ENCODE results near the gene CD2AP. TPM values are rescaled to one million over a fixed set of nuclear protein-coding genes. Genes with fewer than 3 reads are reported as not detected.
"Not testable (repeated sequence)": the region's sequence is repeated elsewhere in the genome, so short reads cannot be mapped to it uniquely, and the experiment has no call there.

CD2AP gene
- total RNA-seq, 1 experiment from 2014 or later = 27.1 TPM

DNA sequence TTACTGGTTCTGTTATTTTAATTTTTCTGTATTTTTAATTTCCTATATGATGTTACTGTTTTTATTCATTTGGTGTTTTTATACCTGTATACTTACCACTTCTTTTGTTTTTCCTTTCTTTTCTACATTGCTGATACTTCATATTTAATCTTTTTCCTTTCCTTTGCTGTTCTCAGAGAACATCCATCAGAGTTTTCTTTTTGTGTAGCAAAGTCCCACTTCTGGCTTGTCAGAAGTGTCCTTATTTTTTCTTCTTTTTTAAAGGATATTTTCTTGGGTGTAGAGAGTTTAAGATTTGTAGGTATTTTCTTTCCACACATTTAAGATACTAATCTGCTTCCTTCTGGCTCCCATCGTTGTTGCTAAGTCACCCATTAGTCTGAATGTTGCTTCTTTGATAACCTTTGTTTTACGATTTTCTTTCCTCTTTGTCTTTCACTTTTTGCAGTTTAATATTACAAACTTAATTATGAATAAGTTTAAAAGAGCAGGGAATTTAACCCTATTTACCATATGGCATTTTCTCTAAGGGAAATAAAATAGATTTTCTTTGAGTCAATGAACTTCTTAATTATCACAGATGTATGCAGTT lies 18.5 kb downstream of the CD2AP start:
- DNase-seq (ENCODE audit: low spot score) = no peak

- DNase-seq (ENCODE audit: low spot score) = no peak
These were observed 19.5 kb downstream of the CD2AP start for GRCh38 chr6:47496935-47497579.

DNA sequence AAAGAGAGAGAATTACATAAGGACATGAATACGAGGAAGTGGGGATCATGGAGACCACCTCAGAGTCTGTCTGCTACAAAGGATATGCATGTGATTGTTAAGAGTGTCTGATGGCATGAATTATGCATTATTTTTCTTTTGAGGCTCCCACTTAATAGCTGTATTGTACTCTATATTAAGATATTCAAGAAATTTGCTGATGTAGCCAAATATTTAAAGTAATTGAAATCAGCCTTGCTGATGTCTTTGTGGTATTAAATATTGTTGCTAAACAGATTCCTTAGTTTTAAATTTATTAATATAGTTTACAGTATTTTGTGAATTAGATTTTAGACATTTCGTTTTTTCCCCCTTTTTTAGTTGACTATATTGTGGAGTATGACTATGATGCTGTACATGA lies 25.3 kb downstream of the CD2AP start:
- no peak for DNase-seq (ENCODE audit: low spot score)

GRCh38 chr6:47509937-47510336 lies 32.3 kb downstream of the CD2AP start:
- DNase-seq (ENCODE audit: low spot score) = no peak

- DNase-seq (ENCODE audit: low spot score) = no peak
These were observed 35.3 kb downstream of the CD2AP start for GRCh38 chr6:47512872-47513271.

DNA sequence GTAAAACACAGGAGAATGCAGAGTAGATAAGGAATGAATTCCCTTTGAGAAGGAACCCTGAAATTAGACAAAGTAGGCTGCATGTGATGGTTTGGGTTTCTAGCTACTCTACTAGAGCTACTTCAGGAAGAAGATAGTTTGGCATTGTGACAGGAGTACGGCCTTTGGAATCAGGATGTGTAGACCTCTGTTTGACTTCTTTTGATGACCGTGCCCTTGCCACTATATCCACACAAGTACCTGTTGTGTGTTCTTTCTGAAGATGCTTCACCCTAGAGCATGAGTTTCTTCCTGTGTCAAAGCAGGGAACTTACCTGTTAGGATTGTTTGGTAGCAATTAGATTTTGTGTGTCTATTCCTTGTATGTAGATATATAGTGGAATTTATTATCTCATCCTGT lies 41.7 kb downstream of the CD2AP start:
- no peak for DNase-seq (ENCODE audit: low spot score)

DNA sequence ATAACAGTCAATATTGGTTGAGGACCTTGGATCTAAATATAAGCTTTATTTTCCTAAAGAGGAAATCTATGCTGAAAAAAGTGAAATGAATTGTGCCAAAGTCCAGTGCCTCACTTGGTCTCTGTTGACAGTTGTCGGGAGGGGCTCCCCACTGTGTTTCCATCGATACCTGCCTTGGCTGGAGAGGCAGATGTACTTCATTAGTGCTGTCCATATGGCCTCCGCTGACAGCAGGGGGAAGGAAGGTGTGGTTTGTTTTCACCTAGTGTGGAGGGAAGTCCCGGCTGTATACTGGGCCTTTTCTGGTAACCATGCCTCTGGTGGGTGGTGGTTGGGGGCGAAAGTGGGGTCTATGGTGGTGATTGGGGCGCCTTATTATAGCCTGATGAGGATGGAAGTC lies 42.7 kb downstream of the CD2AP start:
- no peak for DNase-seq (ENCODE audit: low spot score)

- DNase-seq (ENCODE audit: low spot score) = no peak
These were observed 44.4 kb downstream of the CD2AP start for GRCh38 chr6:47521961-47522360.

DNA sequence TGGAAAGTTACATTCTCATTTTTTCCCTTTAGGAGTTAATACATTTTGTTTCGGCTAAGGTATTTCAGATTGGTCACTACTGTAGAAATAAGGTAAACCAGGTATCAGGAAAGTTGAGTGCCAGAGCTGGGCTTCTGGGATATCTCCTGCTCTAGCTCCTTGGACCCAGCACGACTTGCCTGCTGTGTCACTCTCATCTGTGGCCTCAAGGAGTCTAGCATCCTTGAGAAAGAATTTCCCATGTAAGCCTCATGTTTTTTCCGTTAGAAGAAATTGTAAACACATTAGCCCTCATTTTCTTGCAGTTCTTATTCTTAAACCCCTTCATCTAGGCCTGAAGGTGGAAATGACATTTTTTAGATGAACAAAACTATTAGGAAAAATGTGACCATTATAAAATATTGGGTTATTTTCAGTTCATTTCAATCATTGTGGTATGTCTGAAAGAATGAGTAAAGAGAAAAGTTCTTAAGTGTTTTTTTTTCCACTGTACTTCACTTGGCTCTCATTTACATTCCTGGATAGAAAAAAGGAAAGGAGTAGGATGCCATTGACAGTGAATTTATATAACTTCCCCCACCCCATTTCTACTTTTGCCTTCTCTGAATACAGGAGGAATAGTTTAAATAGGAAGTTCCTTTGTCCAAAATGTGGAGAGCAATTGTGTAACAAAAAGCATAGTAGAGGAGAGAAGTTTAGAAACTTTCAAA lies 46.7 kb downstream of the CD2AP start:
- DNase-seq (ENCODE audit: low spot score) = no peak

- no peak for DNase-seq (ENCODE audit: low spot score)
These were observed 47.9 kb downstream of the CD2AP start for GRCh38 chr6:47525330-47526057.

DNA sequence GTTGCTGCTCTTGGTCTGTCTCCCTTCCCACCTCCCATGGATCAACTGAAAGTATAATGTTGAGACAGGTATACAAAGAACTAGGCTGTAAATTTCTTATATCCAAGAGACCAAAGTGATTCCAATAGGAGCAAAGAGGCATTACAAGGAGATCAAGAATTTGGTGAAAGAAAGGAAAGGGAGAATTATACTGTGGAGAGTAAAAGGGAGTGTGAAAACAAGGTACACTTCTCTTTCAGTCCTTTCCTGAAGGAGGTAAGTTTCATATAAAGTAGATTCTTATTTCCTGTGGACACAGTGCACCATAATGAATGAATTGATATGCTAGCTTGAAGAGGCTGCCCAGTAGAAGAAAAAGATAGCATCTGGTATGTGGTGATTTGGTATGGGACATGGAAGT lies 49.7 kb downstream of the CD2AP start:
- DNase-seq (ENCODE audit: low spot score) = no peak

DNA sequence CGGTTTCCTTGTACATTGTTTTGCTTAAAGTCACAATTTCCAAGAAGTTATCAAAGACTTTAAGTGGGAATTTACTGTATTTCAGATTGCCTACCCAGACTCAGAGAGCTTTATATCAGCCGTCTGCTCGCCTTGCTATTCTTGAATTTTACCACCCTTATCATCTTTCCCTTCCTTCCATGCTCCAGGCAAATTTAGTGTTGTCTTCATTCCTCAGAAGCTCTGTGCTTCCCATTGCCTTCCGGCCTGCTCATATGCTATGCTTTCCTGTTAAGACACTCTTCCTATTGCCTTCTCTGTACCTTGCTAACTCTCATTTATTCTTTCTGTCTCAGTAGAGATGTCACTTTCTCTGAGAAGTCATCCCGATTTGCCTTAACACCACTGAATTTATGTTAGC lies 52.1 kb downstream of the CD2AP start:
- no peak for DNase-seq (ENCODE audit: low spot score)

- no peak for DNase-seq (ENCODE audit: low spot score)
These were observed 55.5 kb downstream of the CD2AP start for GRCh38 chr6:47532981-47533585.

- DNase-seq (ENCODE audit: low spot score) = no peak
These were observed 56.5 kb downstream of the CD2AP start for GRCh38 chr6:47534063-47534462.

DNA sequence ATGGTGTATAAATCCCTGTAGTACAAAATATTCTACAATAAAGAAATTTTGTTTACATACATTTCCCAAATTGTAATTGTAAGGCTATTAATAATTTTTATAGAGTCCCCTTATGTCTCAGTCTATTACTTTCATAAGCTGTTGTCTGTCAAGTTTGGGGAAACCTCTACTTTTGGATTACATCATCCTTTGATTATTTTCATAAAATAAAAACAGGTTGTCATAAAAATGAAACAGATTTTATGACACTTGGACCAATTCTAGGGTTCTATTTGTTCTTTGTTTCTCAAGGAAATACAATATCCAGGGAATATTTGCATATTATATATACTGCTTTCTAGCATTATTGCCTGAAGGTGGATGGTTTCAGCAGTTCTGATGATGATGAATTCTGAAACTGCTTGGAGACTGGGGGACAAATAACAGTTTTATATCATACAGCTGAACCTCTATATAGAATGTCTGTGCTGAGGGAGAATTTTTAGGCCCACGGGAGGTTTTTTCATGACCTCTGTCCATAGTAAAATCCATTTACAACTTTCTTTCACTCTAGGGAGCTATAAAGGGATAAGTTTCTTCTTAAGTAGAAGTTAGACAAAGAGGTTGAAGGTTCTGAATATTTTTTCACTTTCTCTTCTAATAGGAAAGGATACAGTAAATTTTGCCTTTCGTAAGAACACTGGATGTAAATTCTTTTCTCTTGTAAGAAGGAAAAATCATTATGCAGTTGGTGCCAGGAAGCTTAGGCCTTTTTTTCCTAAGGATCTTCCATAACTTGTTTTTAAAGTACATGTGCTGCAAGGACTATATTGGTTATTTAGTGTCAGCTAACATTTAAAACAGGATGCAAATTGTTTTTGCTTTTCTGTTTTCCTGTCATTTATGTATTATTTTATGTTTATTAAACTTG lies 58.0 kb downstream of the CD2AP start:
- no peak for DNase-seq (ENCODE audit: low spot score)

DNA sequence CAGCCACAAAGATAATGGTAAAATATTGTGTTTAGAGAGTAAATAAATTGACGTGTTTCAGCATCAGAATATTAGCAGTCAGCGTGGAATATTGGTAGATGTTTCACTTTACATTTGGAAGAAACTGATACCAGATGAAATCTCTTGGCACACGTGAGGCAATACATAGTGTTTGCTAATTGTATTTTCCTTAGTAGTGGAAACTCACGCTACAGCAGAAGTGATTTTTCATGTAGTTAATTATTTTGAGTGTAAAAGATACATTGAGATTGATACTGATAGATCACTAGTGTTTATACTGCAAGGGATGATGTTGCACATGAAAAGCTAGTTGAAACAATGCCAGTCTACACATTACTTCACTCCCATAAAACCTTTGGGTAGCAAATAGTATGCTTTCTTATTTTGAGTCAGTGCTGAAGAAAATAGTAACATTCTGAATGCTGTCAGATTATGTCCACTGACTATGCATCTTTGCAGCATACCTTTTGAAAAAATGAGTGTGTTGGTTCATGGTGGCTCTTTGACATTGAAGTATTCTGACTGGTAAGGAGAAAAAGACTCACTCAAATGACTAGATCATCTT lies 59.3 kb downstream of the CD2AP start:
- no peak for DNase-seq (ENCODE audit: low spot score)

GRCh38 chr6:47545223-47545622 lies 67.6 kb downstream of the CD2AP start:
- DNase-seq (ENCODE audit: low spot score) = no peak

DNA sequence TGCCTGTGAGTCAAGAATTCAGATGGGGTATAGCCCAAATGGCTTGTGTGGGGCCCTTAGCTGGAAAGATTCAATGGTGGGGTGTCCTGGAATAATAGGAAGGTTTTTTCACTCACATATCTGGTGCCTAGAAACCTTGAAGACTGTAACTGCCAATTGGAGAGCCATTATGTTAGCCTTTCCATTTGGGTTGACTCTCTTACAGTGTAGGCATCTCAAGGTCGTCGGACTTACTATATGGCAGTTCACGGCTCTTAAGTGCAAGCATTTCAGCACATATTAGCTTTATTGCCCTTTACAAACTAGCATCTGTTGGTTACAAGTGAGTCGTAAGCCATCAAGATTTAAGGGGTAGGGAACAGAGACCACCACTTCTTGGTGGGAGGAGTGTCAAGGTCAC lies 74.1 kb downstream of the CD2AP start:
- no peak for DNase-seq (ENCODE audit: low spot score)

DNA sequence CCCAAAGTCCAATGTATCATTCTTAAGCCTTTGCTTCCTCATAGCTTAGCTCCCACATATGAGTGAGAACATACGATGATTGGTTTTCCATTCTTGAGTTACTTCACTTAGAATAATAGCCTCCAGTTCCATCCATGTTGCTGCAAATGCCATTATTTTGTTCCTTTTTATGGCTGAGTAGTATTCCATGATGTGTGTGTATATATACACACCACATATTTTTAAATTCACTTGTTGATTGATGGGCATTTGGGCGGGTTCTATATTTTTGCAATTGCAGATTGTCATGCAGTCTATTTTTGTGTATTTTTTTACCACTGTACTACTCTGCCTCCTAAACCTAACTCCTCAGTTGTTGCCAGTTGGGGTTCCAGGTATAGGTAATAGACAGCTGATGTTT lies 74.7 kb downstream of the CD2AP start:
- DNase-seq (ENCODE audit: low spot score) = no peak

DNA sequence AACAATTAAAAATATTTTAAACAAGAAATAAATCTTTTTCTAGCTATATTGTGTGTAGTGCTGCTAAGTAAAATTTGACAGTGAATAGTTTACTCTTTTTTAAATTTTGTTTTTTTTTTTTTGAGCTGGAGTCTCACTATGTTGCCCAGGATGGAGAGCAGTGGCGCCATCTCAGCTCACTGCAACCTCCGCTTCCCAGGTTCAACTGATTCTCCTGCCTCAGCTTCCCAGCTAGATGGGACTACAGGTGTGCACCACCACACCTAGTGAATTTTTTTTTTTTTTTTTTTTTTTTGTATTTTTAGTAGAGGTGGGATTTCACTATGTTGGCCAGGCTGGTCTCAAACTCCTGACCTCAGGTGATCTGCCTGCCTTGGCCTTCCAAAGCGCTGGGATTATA lies 75.7 kb downstream of the CD2AP start:
- DNase-seq (ENCODE audit: low spot score) = not testable (repeated sequence)

GRCh38 chr6:47556459-47556858 lies 78.9 kb downstream of the CD2AP start:
- not testable (repeated sequence) for DNase-seq (ENCODE audit: low spot score)
